OCI-LY7 (cell line): Measurements from ENCODE around the gene DYDC1. TPM values are rescaled to one million over a fixed set of nuclear protein-coding genes. Genes with fewer than 3 reads are reported as not detected.
"Not testable (repeated sequence)": the region's sequence is repeated elsewhere in the genome, so short reads cannot be mapped to it uniquely, and the experiment has no call there.

ENCODE experiments used
- BruUV-seq: library from RNA; stranded (reverse); fragments of 400-500 nt; replicated peaks from 2 replicates; lab custom pipeline; 2021; lab: Mats Ljungman, UMichigan
- CTCF ChIA-PET: fragments of 300-600 bp; sonication (Branson Sonifier 250); formaldehyde crosslinking; loops from one replicate; lab custom pipeline; 2022; ENCODE audit warnings: antibody characterized with exemption; ENCODE audit not compliant: unreplicated experiment; lab: Charles Lee
- POLR2A ChIA-PET: fragments of 300-600 bp; sonication (Branson Sonifier 250); formaldehyde crosslinking; loops from one replicate; lab custom pipeline; 2022; ENCODE audit warnings: antibody characterized with exemption; lab: Charles Lee
- DNase-seq: peaks from one replicate; pipeline ENCODE4 v3.0.0-alpha.2; 2015; ENCODE audit warnings: low spot score
- H2AFZ ChIP-seq: fragments of 200-600 bp; sonication (generic), shearing (Covaris generic); 2 replicates; pipeline ENCODE4 v1.6.1; 2014; ENCODE audit warnings: mild to moderate bottlenecking, antibody characterized with exemption, low read length, moderate library complexity
- H3K27ac ChIP-seq: fragments of 200-600 bp; sonication (generic); 2 replicates; pipeline ENCODE4 v1.5.1; 2014; ENCODE audit warnings: mixed run types, low read depth, mild to moderate bottlenecking, moderate library complexity, low read length, inconsistent platforms; ENCODE audit not compliant: poor library complexity, severe bottlenecking
- H3K36me3 ChIP-seq: fragments of 200-600 bp; sonication (generic); 2 replicates; pipeline ENCODE4 v1.6.1; 2014; ENCODE audit warnings: mild to moderate bottlenecking, antibody characterized with exemption, low read length, moderate library complexity, mixed read lengths; ENCODE audit not compliant: insufficient read depth
- H3K4me1 ChIP-seq: fragments of 200-600 bp; sonication (generic); 2 replicates; pipeline ENCODE4 v1.5.1; 2014; ENCODE audit warnings: mild to moderate bottlenecking, low read length; ENCODE audit not compliant: insufficient read depth, poor library complexity, severe bottlenecking
- H3K4me2 ChIP-seq: fragments of 200-600 bp; sonication (generic); 2 replicates; pipeline ENCODE4 v1.6.1; 2014; ENCODE audit warnings: mild to moderate bottlenecking, low read length
- H3K4me3 ChIP-seq: fragments of 200-600 bp; sonication (generic); 2 replicates; pipeline ENCODE4 v1.5.1; 2014; ENCODE audit warnings: mild to moderate bottlenecking, low read depth, low read length; ENCODE audit not compliant: poor library complexity, severe bottlenecking
- H3K79me2 ChIP-seq: fragments of 200-600 bp; sonication (generic); 2 replicates; pipeline ENCODE4 v1.6.1; 2016; ENCODE audit warnings: low read depth, mild to moderate bottlenecking, low read length, moderate library complexity, mixed read lengths; ENCODE audit not compliant: insufficient read depth
- H3K9me2 ChIP-seq: fragments of 200-600 bp; sonication (generic); 2 replicates; pipeline ENCODE4 v1.6.1; 2016; ENCODE audit warnings: mild to moderate bottlenecking, low read length, mixed read lengths; ENCODE audit not compliant: insufficient read depth
- H3K9me3 ChIP-seq: fragments of 200-600 bp; sonication (generic); 2 replicates; pipeline ENCODE4 v1.6.1; 2014; ENCODE audit warnings: mild to moderate bottlenecking, mixed run types, low read length, mixed read lengths
- H4K20me1 ChIP-seq: fragments of 200-600 bp; sonication (generic); 2 replicates; pipeline ENCODE4 v1.6.1; 2014; ENCODE audit warnings: mild to moderate bottlenecking, antibody characterized with exemption, low read length, moderate library complexity, mixed read lengths; ENCODE audit not compliant: insufficient read depth
- CTCF ChIP-seq: fragments of 200-600 bp; sonication (generic); conservative IDR thresholded peaks from 2 replicates; pipeline ENCODE4 v1.5.1; 2014; ENCODE audit warnings: mild to moderate bottlenecking, antibody characterized with exemption, low read length, moderate library complexity, mixed read lengths
- EZH2phosphoT487 ChIP-seq: fragments of 200-600 bp; sonication (generic); IDR thresholded peaks from 2 replicates; pipeline ENCODE4 v1.6.1; 2018; ENCODE audit warnings: low read depth, borderline replicate concordance, mild to moderate bottlenecking, mixed run types, antibody characterized with exemption, low read length, moderate library complexity, mixed read lengths
- intact Hi-C: fragments of 100-400 bp; cut with micrococcal nuclease; formaldehyde crosslinking; loops from one replicate; pipeline ENCODE4 v1.10.0; 2022; ENCODE audit not compliant: unreplicated experiment
- total RNA-seq, 2 experiments: library from RNA; depleted of rRNA in 1 of 2; stranded (reverse); fragments of >200 nt in 1 of 2; shearing (Covaris generic) in 1 of 2; gene quantifications; 2 replicates each; pipeline ENCODE4 v1.2.3, GENCODE V29; 2014 to 2022

Gene DYDC1
- total RNA-seq, 2 experiments from 2014 or later: not detected

DNA sequence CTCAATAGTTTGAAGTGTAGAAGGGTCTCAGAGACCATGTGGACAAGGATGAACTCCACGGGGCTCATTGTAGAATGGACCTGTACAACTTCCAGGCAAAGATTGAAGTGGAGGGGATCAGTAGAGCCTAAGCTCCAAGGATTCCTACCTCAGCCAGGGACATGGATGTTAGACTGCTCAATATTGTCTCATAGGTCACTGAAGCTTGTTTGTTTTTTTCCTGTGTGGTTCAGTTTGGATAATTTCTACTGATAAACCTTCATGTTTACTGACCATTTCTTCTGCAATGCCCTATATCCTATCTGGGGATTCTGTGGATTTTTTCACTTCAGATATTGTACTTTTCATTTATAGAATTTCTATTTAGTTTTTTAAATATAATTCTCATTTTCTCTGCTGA, 9.0 kb upstream of the DYDC1 start:
- Histone ChIP-seq H3K79me2 (no peaks in the 10 kb centered on the region), H3K4me3 (no peak overlapping the region), H3K27ac (no peak overlapping the region), H3K4me1 (no peaks in the 10 kb centered on the region), H3K36me3 (no peaks in the 10 kb centered on the region), H3K9me2 (no peaks in the 10 kb centered on the region), H4K20me1 (no peaks in the 10 kb centered on the region), H3K9me3 (peaks cover 11% of the 10 kb centered on the region; the same call in 1 of the 2 replicates), H3K4me2 (no peak overlapping the region), H2AFZ (no peak overlapping the region)
- intact Hi-C loops: no loop called here
- ChIA-PET CTCF (no interaction called here), POLR2A (no interaction called here)
- no TSS peak for BruUV-seq
- DNase-seq: no peak
- TF ChIP-seq EZH2phosphoT487 (no peak), CTCF (no peak)

- no peak overlapping the region for H2AFZ ChIP-seq
- no peak overlapping the region for H3K4me3 ChIP-seq
- TF ChIP-seq EZH2phosphoT487: no peak
- TF ChIP-seq CTCF: no peak
- DNase-seq: no peak
- CTCF ChIA-PET: no interaction called here
- intact Hi-C loops: no loop called here
- POLR2A ChIA-PET: interaction anchor here (0.8 kb wide), 1 partner anchor 16 kb away, joined by 3 read pairs; no protein-coding TSS in a partner anchor
- H3K4me1 ChIP-seq: no peaks in the 10 kb centered on the region
- H4K20me1 ChIP-seq: no peaks in the 10 kb centered on the region
- H3K27ac ChIP-seq: no peak overlapping the region
- no TSS peak for BruUV-seq
- H3K9me3 ChIP-seq: no peaks in the 10 kb centered on the region
- no peak overlapping the region for H3K4me2 ChIP-seq
- no peaks in the 10 kb centered on the region for H3K9me2 ChIP-seq
- H3K36me3 ChIP-seq: no peaks in the 10 kb centered on the region
- no peaks in the 10 kb centered on the region for H3K79me2 ChIP-seq
These were observed 3.1 kb upstream of the DYDC1 start for GRCh38 chr10:80359644-80360043.

GRCh38 chr10:80358925-80359324, 2.4 kb upstream of the DYDC1 start:
- DNase-seq, BruUV-seq, H2AFZ ChIP-seq, H4K20me1 ChIP-seq, H3K9me3 ChIP-seq, H3K9me2 ChIP-seq, H3K4me3 ChIP-seq, H3K4me2 ChIP-seq, H3K27ac ChIP-seq, intact Hi-C loops, H3K4me1 ChIP-seq, H3K36me3 ChIP-seq, H3K79me2 ChIP-seq: not testable (repeated sequence)
- ChIA-PET CTCF (interaction anchor here (1.0 kb wide), 1 partner anchor 9 kb away, joined by 3 read pairs; no protein-coding TSS in a partner anchor), POLR2A (interaction anchor here (0.8 kb wide), 1 partner anchor 15 kb away, joined by 3 read pairs; no protein-coding TSS in a partner anchor)
